Brain pericyte (primary cell): ENCODE data around the gene KMO.

Experiments
- DNase-seq: peaks from one replicate; pipeline ENCODE4 v3.0.0-alpha.2; 2012; ENCODE audit warnings: low read depth, low spot score

KMO gene

GRCh38 chr1:241592273-241592958 lies 60.2 kb downstream of the KMO start:
- no peak for DNase-seq

DNA sequence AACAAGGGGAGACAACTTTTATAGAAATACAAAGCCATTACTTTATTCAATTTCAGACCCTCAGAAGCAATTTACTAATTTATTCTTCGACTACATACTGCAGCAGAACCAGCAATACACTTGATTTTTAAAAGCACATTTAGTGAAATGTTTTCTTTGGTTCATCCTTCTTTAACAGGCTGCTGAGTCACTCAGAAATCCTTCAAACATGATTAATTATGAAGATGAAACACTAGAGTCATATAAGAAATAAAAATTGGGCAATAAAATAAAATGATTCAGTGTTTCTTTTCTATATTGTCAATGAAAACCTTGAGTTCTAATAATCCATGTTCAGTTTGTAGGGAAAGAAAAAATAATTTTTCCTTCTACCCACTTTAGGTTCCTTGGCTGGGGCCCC lies 61.0 kb downstream of the KMO start:
- no peak for DNase-seq

DNA sequence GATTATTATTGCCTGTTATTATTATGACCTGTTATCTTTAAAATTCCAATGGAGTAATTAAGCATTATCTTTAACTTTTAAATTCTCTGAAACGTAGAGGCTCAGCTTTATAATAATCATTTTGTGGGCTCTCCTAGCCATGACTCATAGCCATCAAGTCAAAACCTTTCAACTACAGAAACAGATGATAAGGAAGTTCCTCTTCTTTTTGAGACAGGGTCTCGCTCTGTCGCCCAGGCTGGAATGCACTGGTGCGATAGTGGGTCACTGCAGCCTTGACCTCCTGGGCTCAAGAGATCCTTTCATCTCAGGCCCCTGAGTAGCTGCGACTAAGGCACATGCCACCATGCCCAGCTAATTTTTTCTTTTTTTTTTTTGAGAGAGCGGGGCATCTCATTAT lies 64.5 kb downstream of the KMO start:
- no peak for DNase-seq

DNA sequence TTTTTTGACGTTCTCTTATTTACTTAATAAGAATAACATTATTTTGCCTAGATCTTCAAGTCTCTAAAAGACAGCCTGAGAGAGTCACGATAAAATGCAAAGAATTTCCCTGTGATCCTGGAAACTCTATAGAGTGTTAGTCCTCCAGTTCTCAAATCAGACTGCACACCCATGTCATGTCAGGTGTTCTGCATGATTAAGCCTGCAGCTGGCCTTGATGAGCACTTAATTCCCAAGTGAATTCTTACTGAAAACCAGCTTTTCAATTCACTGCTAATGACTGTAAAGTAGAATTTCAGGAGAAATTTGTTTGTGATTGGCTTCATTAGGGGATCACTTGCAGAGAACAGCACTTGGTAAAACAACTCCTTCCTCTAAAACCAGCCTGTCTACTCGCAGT lies 66.1 kb downstream of the KMO start:
- DNase-seq, result no peak

DNA sequence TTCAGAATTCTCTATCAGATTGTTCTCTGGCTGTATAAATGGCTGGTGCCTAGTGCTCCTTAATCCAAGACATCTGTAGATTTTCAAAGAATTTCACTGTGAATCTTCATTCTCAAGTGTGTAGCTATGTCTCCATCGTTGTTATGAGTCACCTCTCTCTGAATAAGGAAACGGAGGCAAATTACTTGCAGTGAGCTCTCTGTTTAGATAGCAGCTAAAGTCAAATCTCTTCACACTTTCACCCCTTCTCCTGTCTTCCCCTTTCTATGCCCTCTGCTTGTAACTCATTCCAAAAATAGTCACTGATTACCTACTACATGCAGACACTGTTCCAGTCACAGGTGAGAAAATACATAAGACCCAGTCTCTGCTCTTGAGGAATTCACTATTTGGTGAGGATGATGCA lies 68.3 kb downstream of the KMO start:
- no peak for DNase-seq

GRCh38 chr1:241603731-241604245 lies 71.6 kb downstream of the KMO start:
- peak; percentile 26 for DNase-seq

DNA sequence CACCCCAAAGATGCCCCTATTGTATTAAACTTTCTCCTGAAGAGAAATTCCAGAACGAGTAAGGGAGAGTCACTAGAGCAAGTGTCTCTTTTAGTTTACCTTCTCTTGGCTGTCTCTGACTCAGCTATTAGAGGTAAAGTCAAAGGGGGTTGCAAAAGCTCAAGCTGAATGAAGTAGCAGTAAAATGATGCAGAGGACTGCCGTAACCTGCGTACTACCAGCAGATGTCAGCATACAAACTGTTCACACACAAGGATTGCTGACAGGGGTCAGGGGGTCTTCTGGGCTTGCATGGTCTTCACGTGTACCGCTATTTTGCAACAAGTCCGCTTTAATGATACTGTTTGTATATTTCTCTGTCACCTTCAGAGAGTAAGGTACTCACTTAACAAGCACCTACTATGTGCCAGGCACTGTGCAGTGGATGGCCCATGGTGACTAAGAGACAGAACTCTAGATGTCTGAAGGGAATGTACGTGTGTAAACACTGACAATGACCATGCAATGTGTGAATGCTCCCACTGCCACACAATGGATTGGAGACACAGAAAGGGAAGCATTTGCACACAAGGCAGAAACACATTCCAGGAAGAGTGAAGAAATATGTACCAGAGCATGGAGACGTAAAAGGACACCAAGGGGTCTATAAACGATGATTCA lies 73.1 kb downstream of the KMO start:
- no peak for DNase-seq

DNA sequence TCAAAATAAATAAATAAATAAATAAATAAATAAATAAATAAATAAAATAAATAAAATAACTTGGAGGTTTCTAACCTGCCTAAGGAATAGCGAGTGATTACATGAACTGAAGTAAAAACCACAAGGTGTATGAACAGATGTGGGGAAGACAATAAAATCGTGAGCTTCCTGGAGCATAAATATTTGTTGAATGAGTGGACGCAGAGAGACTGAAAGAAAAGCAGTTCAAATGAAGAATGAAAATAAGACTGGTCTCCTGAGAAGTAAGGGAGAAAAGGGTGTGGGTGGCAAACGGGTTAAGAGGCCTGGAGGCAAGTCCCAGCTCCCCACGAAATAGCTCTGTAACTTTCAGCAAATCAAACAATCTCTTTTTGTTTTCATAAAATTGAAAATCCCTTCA lies 74.4 kb downstream of the KMO start:
- DNase-seq, result no peak

DNA sequence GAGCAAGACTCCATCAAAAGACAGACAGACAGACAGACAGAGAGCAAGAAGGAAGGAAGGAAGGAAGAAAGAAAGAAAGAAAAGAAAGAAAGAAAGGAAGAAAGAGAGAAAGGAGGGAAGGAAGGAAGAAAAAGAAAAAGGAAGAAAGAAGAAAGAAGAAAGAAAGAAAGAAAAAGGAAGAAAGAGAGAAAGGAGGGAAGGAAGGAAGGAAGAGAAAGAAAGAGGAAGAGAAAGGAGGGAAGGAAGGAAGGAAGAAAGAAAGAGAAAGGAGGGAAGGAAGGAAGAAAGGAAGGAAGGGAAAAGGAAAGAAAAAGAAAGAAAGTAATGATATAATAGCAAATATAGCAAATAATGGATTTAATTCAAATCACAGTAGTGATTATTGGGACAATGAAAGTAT lies 75.3 kb downstream of the KMO start:
- no peak for DNase-seq

- DNase-seq, result no peak
Observed at GRCh38 chr1:241608379-241609033, 76.3 kb downstream of the KMO start.

GRCh38 chr1:241610056-241610815 lies 78.1 kb downstream of the KMO start:
- no peak for DNase-seq

DNA sequence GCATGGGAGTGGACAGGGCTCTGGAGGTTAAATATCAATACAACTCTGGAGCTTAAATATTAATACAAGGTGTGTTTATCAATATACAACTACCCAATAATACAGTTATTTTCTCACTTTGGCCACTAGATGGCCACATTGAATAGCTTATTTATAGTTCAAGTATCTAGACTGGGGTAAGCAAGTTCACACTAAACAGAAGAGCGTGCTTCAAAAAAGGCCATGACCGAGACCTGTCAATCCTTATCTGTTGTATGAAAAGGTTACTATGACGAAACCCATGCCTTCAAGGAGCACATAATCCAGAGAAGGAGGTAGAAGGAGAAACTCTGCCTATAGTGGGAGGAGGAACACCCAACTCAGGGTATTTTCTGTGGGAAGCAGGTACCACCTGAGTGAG lies 78.9 kb downstream of the KMO start:
- DNase-seq, result peak; percentile 25

DNA sequence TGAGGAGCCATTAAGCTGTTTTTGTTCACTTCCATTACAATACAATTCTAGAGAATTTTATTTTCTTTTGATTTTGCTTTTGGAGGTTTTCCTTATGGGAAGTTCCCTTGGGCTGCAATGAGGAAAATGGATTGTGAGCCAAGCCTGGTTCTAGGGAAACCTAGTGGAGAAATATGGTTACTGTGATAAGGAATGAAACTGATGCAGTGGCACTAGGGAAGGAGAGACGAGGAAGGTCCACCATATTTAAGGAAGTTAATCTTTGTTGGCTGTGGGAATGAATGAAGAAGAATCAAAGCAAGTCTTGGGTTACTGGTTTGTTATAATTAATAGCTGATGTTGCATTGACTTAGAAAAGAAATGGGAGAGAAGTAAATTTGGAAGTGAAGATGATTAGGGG lies 79.6 kb downstream of the KMO start:
- DNase-seq, result no peak

GRCh38 chr1:241612533-241613477 lies 80.6 kb downstream of the KMO start:
- DNase-seq, result peak; percentile 56

DNA sequence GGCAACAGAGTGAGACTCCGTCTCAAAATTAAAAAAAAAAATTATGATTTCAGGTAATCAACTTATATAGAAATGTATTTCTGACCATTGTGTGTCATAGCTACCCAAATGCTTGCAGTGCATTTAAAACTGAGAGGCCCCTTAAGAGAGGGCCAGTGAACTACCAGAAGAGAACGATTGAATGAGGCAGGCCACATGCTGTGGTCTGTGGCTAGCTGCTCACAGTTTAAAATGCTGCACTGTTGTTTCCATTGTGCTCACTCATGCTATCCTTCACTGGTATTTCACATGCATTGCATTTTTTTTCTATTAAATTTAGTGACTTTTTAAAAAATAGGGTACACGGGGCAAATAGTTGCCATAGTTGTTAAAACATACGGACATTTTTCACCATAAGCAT lies 82.0 kb downstream of the KMO start:
- no peak for DNase-seq

DNA sequence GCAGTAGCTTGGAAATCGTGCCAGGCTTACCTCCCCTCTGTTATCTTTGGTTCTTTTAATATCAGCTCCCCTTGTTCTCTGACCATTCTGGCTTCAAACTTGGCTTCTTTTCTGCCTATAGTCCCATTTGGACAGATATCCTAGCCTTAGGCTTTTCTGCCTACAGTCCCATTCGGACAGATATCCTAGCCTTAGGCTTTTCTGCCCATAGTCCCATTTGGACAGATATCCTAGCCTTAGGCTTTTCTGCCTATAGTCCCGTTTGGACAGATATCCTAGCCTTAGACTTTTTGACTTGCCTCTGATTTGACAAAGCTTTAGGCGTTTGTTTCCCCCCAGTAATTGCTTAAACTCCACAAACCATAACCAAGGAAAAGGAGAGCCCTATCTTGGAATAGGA lies 82.4 kb downstream of the KMO start:
- no peak for DNase-seq

- DNase-seq, result no peak
Observed at GRCh38 chr1:241615043-241615974, 83.1 kb downstream of the KMO start.

DNA sequence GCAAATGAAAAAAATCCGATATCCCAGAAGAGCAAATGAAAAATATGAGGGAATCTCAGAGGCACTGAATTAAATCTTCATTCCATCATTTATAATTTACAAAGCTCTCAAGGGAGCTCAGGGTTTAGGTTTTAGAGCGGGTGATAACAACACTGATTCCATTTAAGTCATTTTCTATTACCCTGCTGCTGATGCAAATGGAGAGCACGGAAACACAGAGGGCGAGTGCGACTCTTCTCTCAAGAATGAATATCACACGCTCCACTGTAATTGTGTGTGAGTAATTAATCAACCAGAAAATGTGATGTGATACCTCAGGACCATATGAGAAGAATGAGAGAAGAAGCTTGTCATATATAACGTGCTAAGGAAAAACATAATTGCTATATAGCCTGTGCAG lies 85.2 kb downstream of the KMO start:
- DNase-seq, result no peak

- DNase-seq, result no peak
Observed at GRCh38 chr1:241622669-241623068, 90.5 kb downstream of the KMO start.

DNA sequence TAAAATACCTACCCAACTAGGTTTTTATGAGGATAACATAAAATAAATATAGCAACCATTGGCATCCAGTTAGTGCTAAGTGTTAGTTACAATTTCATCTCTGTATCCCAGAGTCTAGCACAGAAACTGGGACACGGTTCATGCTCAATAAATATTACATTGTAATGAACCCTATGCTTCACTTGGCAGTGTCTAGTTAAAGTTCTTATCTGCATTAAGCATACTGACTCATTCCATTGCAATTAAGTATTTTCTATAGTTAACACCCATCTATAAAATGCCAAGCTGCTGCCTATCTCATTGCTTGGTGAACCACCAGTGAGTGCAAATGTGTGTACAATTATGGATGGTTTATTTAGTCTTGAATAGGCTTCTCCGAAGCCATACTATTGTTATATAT lies 92.8 kb downstream of the KMO start:
- DNase-seq, result no peak
